Spleen (tissue), 11 donors: ENCODE results near the gene KDM1B. TPM values are rescaled to one million over a fixed set of nuclear protein-coding genes. Genes with fewer than 3 reads are reported as not detected.

Experiments used
- DNase-seq: peaks from one replicate; pipeline ENCODE4 v3.0.0-alpha.2; 2020
- H3K27ac ChIP-seq, 8 donors: fragments of 200-600 bp; sonication (generic) in 7 of 8; 1 replicate in 4 of 8; 2 replicates in 4 of 8; pipeline versions ENCODE4 v1.5.0 to v1.8.0; 2016 to 2021; ENCODE audit warnings: inconsistent platforms in 4 of 8, mild to moderate bottlenecking in 4 of 8, moderate library complexity in 1 of 8
- H3K27me3 ChIP-seq, 7 donors: fragments of 200-600 bp; sonication (generic) in 6 of 7; replicated peaks in 1 of 7; 1 replicate in 4 of 7; 2 replicates in 3 of 7; pipeline versions ENCODE4 v1.5.0 to v1.8.0; 2016 to 2021; ENCODE audit warnings: inconsistent platforms in 3 of 7, mild to moderate bottlenecking in 1 of 7
- H3K36me3 ChIP-seq, 6 donors: fragments of 200-600 bp; sonication (generic) in 5 of 6; 1 replicate in 4 of 6; 2 replicates in 2 of 6; pipeline versions ENCODE4 v1.5.0 to v1.8.0; 2016 to 2021; ENCODE audit warnings: inconsistent platforms in 2 of 6
- H3K4me1 ChIP-seq, 6 donors: fragments of 200-600 bp; sonication (generic) in 5 of 6; 1 replicate in 3 of 6; 2 replicates in 3 of 6; pipeline versions ENCODE4 v1.5.0 to v1.8.0; 2016 to 2021; ENCODE audit warnings: inconsistent platforms in 3 of 6
- H3K4me3 ChIP-seq, 8 donors: fragments of 200-600 bp; sonication (generic) in 7 of 8; 1 replicate in 4 of 8; 2 replicates in 4 of 8; pipeline versions ENCODE4 v1.5.0 to v1.8.0; 2016 to 2021; ENCODE audit warnings: inconsistent platforms in 4 of 8, mild to moderate bottlenecking in 4 of 8, moderate library complexity in 2 of 8
- H3K9me3 ChIP-seq, 8 donors: fragments of 200-600 bp; sonication (generic) in 7 of 8; 1 replicate in 4 of 8; 2 replicates in 4 of 8; pipeline versions ENCODE4 v1.5.0 to v1.8.0; 2016 to 2021; ENCODE audit warnings: inconsistent platforms in 4 of 8
- CTCF ChIP-seq, 11 experiments: fragments of 200-600 bp in 7 of 11; fragments of 450-650 bp in 4 of 11; sonication (generic) in 4 of 11; IDR thresholded peaks in 8 of 11; conservative IDR thresholded peaks in 3 of 11; 1 replicate in 7 of 11; 2 replicates in 4 of 11; pipeline versions ENCODE4 v1.4.0 to v1.8.0; 2016 to 2021; ENCODE audit warnings: antibody characterized with exemption in 11 of 11, inconsistent platforms in 4 of 11, mild to moderate bottlenecking in 1 of 11
- POLR2A ChIP-seq, 3 donors: fragments of 450-650 bp; IDR thresholded peaks; one replicate each; pipeline ENCODE4 v1.5.1; 2017; ENCODE audit warnings: antibody characterized with exemption in 3 of 3, mild to moderate bottlenecking in 1 of 3
- POLR2AphosphoS5 ChIP-seq, 3 donors: sonication (generic); formaldehyde crosslinking; IDR thresholded peaks; one replicate each; pipeline ENCODE4 v1.5.1; 2017; ENCODE audit warnings: antibody characterized with exemption in 3 of 3
- WGBS, 5 donors: extraction: QIAGEN DNeasy Blood & Tissue Kit in 3 of 5; methylation state at CpG; one replicate each; pipeline versions ENCODE4 v1.1.5 to v1.1.7; 2013 to 2018; 5-methylcytosine and 5-hydroxymethylcytosine counted together
- intact Hi-C: fragments of 100-400 bp; cut with DNase I; formaldehyde crosslinking; loops from one replicate; pipeline ENCODE4 v1.15.0; 2023; ENCODE audit warnings: low total_unique reads
- polyA plus RNA-seq, 3 donors: library from polyadenylated mRNA; stranded (reverse); fragments of 200-250 nt; gene quantifications; one replicate each; pipeline ENCODE4 v1.2.1, GENCODE V29; 2013
- total RNA-seq, 7 donors: library from RNA; depleted of rRNA in 3 of 7; stranded (reverse); fragments of >200 nt in 3 of 7; fragmentation: NEBNext Ultra II Directional in 4 of 7; extraction: Animal tissue kit (Norgen Biotek cat#: 25700) in 4 of 7; gene quantifications; one replicate each; pipeline versions ENCODE4 v1.1.0 to v1.2.1, GENCODE V29; 2016 to 2021
- donor health status: healthy with polysubstance abuse.
- donor health status: DM: no; HTN: no; CAD: no; lungs with moderate emphysema.
- donor health status: DM: no; HTN: no; CAD: no.
- donor health status: Bipolar disorder and iron deficiency.
- donor health status: healthy.
- donor health status: DM: no; HTN: no; CAD: no.
- donor health status: DM: yes; HTN: yes; CAD: no.

The KDM1B gene
- total and polyA plus RNA-seq, 10 donors = 3.6 to 27.0 (median 19.7) TPM

- TF ChIP-seq POLR2AphosphoS5 (IDR thresholded peaks at IDR 0.05) (no peak), CTCF (IDR thresholded peaks at IDR 0.05 in 8 of 11, conservative IDR thresholded peaks at IDR 0.05 in 3 of 11) (no peak), POLR2A (IDR thresholded peaks at IDR 0.05) (no peak)
- 86 to 91% (median 88%) methylated on average over 5 of the region's 5 CpGs for WGBS, 5 donors
- H3K4me3 ChIP-seq = no peak overlapping the region
- intact Hi-C loops = loop anchor here (10.0 kb wide), 1 partner anchor 962 kb away; no protein-coding TSS in a partner anchor
- H3K9me3 ChIP-seq = peaks cover 0 to 13% (median 0%) of the 10 kb centered on the region in 8 donors
- H3K4me1 ChIP-seq = peaks cover 0 to 6% (median 4%) of the 10 kb centered on the region in 6 donors
- H3K27ac ChIP-seq = no peak overlapping the region
- no peaks in the 10 kb centered on the region for H3K27me3 ChIP-seq
- DNase-seq = no peak
- no peaks in the 10 kb centered on the region for H3K36me3 ChIP-seq
These were observed 38.1 kb upstream of the KDM1B start for GRCh38 chr6:18117136-18117535.

DNA sequence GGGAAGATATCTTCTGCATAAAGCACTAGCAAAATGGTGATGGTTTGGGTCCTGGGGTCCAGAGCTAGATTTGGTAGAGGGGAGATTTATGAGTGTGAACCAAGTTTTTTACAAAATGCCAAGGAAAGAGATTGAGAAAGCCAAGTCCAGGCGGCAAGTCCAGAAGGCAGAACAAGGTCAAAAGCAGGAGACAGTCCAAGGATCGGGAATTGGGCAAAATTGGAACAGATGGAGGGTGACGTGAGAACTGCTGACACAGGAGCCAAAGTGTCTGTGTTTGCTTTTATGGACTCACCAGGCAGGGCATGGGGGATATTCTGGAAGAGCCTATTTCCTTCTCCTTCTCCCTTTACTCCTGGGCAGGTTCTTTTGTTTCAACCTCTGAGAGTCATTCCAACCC is 36.9 kb upstream of the KDM1B start:
- intact Hi-C loops = loop anchor here (10.0 kb wide), 1 partner anchor 964 kb away; no protein-coding TSS in a partner anchor
- TF ChIP-seq CTCF (IDR thresholded peaks at IDR 0.05 in 8 of 11, conservative IDR thresholded peaks at IDR 0.05 in 3 of 11) (no peak), POLR2A (IDR thresholded peaks at IDR 0.05) (no peak), POLR2AphosphoS5 (IDR thresholded peaks at IDR 0.05) (no peak)
- 62 to 87% (median 76%) methylated on average over 3 of the region's 3 CpGs for WGBS, 5 donors
- no peaks in the 10 kb centered on the region for H3K36me3 ChIP-seq
- H3K4me1 ChIP-seq = peaks cover 0 to 14% (median 9%) of the 10 kb centered on the region in 6 donors
- H3K27ac ChIP-seq = no peak overlapping the region
- no peak overlapping the region for H3K4me3 ChIP-seq
- H3K9me3 ChIP-seq = peaks cover 0 to 13% (median 0%) of the 10 kb centered on the region in 8 donors
- no peaks in the 10 kb centered on the region for H3K27me3 ChIP-seq
- no peak for DNase-seq

- Histone ChIP-seq H3K27me3 (no peaks in the 10 kb centered on the region), H3K4me3 (no peak overlapping the region), H3K9me3 (peaks cover 0 to 13% (median 0%) of the 10 kb centered on the region in 8 donors), H3K27ac (no peak overlapping the region), H3K36me3 (no peaks in the 10 kb centered on the region), H3K4me1 (peaks cover 0 to 14% (median 9%) of the 10 kb centered on the region in 6 donors)
- DNase-seq = no peak
- 73 to 98% (median 91%) methylated on average over 5 of the region's 5 CpGs for WGBS, 5 donors
- TF ChIP-seq POLR2AphosphoS5 (IDR thresholded peaks at IDR 0.05) (no peak), POLR2A (IDR thresholded peaks at IDR 0.05) (no peak), CTCF (IDR thresholded peaks at IDR 0.05 in 8 of 11, conservative IDR thresholded peaks at IDR 0.05 in 3 of 11) (no peak)
- intact Hi-C loops = loop anchor here (10.0 kb wide), 1 partner anchor 964 kb away; no protein-coding TSS in a partner anchor
These were observed 36.0 kb upstream of the KDM1B start for GRCh38 chr6:18119236-18119635.

GRCh38 chr6:18121580-18122127 is 33.6 kb upstream of the KDM1B start:
- 72 to 87% (median 80%) methylated on average over 19 of the region's 19 CpGs for WGBS, 5 donors

More at GRCh38 chr6:18121580-18122127, 33.6 kb upstream of the KDM1B start:
- TF ChIP-seq POLR2AphosphoS5 (IDR thresholded peaks at IDR 0.05) (no peak), POLR2A (IDR thresholded peaks at IDR 0.05) (no peak), CTCF (IDR thresholded peaks at IDR 0.05 in 8 of 11, conservative IDR thresholded peaks at IDR 0.05 in 3 of 11) (no peak)
- Histone ChIP-seq H3K27ac (no peak overlapping the region), H3K27me3 (no peaks in the 10 kb centered on the region), H3K9me3 (peaks cover 0 to 13% (median 0%) of the 10 kb centered on the region in 8 donors), H3K4me3 (peak overlapping the region in 5 of 8 donors; percentile 51 to 77 (median 53)), H3K4me1 (peaks cover 0 to 14% (median 9%) of the 10 kb centered on the region in 6 donors), H3K36me3 (no peaks in the 10 kb centered on the region)
- intact Hi-C loops = no loop called here
- DNase-seq = no peak
